Dendritic cell treated with granulocyte-macrophage colony-stimulating factor and Interleukin-4, amounts not matched to agents 40 ng/mL and 50 ng/mL, for 4 days (primary cell): ENCODE data around the gene MAP3K5.

ENCODE experiments used
- H3K27ac Mint-ChIP-seq: one replicate; pipeline ENCODE4 v1.8.0; 2022; ENCODE audit warnings: mild to moderate bottlenecking, mixed read lengths
- H3K27me3 Mint-ChIP-seq: one replicate; pipeline ENCODE4 v1.8.0; 2022; ENCODE audit warnings: mild to moderate bottlenecking, mixed read lengths
- H3K36me3 Mint-ChIP-seq: one replicate; pipeline ENCODE4 v1.8.0; 2022; ENCODE audit warnings: low read depth, mixed read lengths
- H3K4me1 Mint-ChIP-seq: one replicate; pipeline ENCODE4 v1.8.0; 2022; ENCODE audit warnings: low read depth, mixed read lengths
- H3K4me3 Mint-ChIP-seq: one replicate; pipeline ENCODE4 v1.8.0; 2022; ENCODE audit warnings: mild to moderate bottlenecking, moderate library complexity, mixed read lengths
- H3K9me3 Mint-ChIP-seq: one replicate; pipeline ENCODE4 v1.8.0; 2022; ENCODE audit warnings: mixed read lengths
- intact Hi-C: fragments of 100-400 bp; cut with micrococcal nuclease; formaldehyde crosslinking; loops from one replicate; pipeline ENCODE4 v1.15.0; 2022

MAP3K5 gene

GRCh38 chr6:136553166-136553787 is 239.0 kb downstream of the MAP3K5 start:
- peaks cover 28% of the 10 kb centered on the region for H3K36me3 Mint-ChIP-seq
- no peaks in the 10 kb centered on the region for H3K9me3 Mint-ChIP-seq
- no peak overlapping the region for H3K27ac Mint-ChIP-seq
- H3K4me1 Mint-ChIP-seq, result peaks cover 13% of the 10 kb centered on the region
- no peak overlapping the region for H3K4me3 Mint-ChIP-seq
- peaks cover 36% of the 10 kb centered on the region for H3K27me3 Mint-ChIP-seq
- intact Hi-C loops, result loop anchor here (5.0 kb wide), 1 partner anchor 301 kb away; the partner anchor contains the start of gene MTFR2

- H3K36me3 Mint-ChIP-seq, result peaks cover 17% of the 10 kb centered on the region
- H3K27ac Mint-ChIP-seq, result no peak overlapping the region
- intact Hi-C loops, result loop anchor here (5.0 kb wide), 1 partner anchor 300 kb away; the partner anchor contains the start of gene MTFR2
- no peak overlapping the region for H3K4me3 Mint-ChIP-seq
- no peaks in the 10 kb centered on the region for H3K9me3 Mint-ChIP-seq
- peaks cover 13% of the 10 kb centered on the region for H3K4me1 Mint-ChIP-seq
- peaks cover 37% of the 10 kb centered on the region for H3K27me3 Mint-ChIP-seq
Measured at GRCh38 chr6:136552054-136552453, 240.2 kb downstream of the MAP3K5 start.

- peaks cover 37% of the 10 kb centered on the region for H3K27me3 Mint-ChIP-seq
- H3K27ac Mint-ChIP-seq, result no peak overlapping the region
- H3K9me3 Mint-ChIP-seq, result no peaks in the 10 kb centered on the region
- H3K36me3 Mint-ChIP-seq, result peaks cover 8% of the 10 kb centered on the region
- intact Hi-C loops, result loop anchor here (5.0 kb wide), 1 partner anchor 299 kb away; the partner anchor contains the start of gene MTFR2
- no peak overlapping the region for H3K4me3 Mint-ChIP-seq
- H3K4me1 Mint-ChIP-seq, result peaks cover 13% of the 10 kb centered on the region
Measured at GRCh38 chr6:136551103-136551502, 241.2 kb downstream of the MAP3K5 start.

- intact Hi-C loops, result loop anchor here (5.0 kb wide), 1 partner anchor 298 kb away; the partner anchor contains the start of gene MTFR2
- Mint-ChIP-seq H3K4me1 (peaks cover 13% of the 10 kb centered on the region), H3K9me3 (no peaks in the 10 kb centered on the region), H3K27me3 (peaks cover 37% of the 10 kb centered on the region), H3K36me3 (peaks cover 7% of the 10 kb centered on the region), H3K4me3 (peak within 1 kb of the TSS; percentile 75), H3K27ac (peak within 1 kb of the TSS; percentile 44)
Measured at GRCh38 chr6:136550330-136551071, 241.8 kb downstream of the MAP3K5 start, which contains the start of gene MAP7. TSS of gene MAP7 (minus strand) at chr6:136550422. CDS start at chr6:136550408, 14 bp downstream.

- Mint-ChIP-seq H3K4me3 (peak overlapping the region; percentile 75), H3K9me3 (no peaks in the 10 kb centered on the region), H3K36me3 (peaks cover 4% of the 10 kb centered on the region), H3K4me1 (peaks cover 13% of the 10 kb centered on the region), H3K27ac (peak overlapping the region; percentile 44), H3K27me3 (peaks cover 37% of the 10 kb centered on the region)
- intact Hi-C loops, result loop anchor here (5.0 kb wide), 1 partner anchor 298 kb away; the partner anchor contains the start of gene MTFR2
Measured at GRCh38 chr6:136550045-136550329, 242.3 kb downstream of the MAP3K5 start.

- no peaks in the 10 kb centered on the region for H3K9me3 Mint-ChIP-seq
- H3K27ac Mint-ChIP-seq, result peak overlapping the region; percentile 44
- no peaks in the 10 kb centered on the region for H3K36me3 Mint-ChIP-seq
- H3K27me3 Mint-ChIP-seq, result peaks cover 40% of the 10 kb centered on the region
- peaks cover 13% of the 10 kb centered on the region for H3K4me1 Mint-ChIP-seq
- peak overlapping the region; percentile 65 for H3K4me3 Mint-ChIP-seq
- intact Hi-C loops, result loop anchor here (5.0 to 10.0 kb wide), 2 partner anchors 185 to 297 kb away; partner anchors contain the start of gene MTFR2
Measured at GRCh38 chr6:136549300-136550044, 242.8 kb downstream of the MAP3K5 start.

- H3K27ac Mint-ChIP-seq, result no peak overlapping the region
- H3K36me3 Mint-ChIP-seq, result no peaks in the 10 kb centered on the region
- intact Hi-C loops, result loop anchor here (10.0 kb wide), 1 partner anchor 184 kb away; no protein-coding TSS in a partner anchor
- peak overlapping the region; percentile 65 for H3K4me3 Mint-ChIP-seq
- H3K27me3 Mint-ChIP-seq, result peaks cover 42% of the 10 kb centered on the region
- H3K9me3 Mint-ChIP-seq, result no peaks in the 10 kb centered on the region
- peaks cover 13% of the 10 kb centered on the region for H3K4me1 Mint-ChIP-seq
Measured at GRCh38 chr6:136548582-136549299, 243.5 kb downstream of the MAP3K5 start.

GRCh38 chr6:136547871-136548270 is 244.4 kb downstream of the MAP3K5 start:
- no peak overlapping the region for H3K27ac Mint-ChIP-seq
- intact Hi-C loops, result loop anchor here (10.0 kb wide), 1 partner anchor 183 kb away; no protein-coding TSS in a partner anchor

GRCh38 chr6:136547336-136547735 is 244.9 kb downstream of the MAP3K5 start:
- Mint-ChIP-seq H3K4me3 (no peak overlapping the region), H3K4me1 (peaks cover 13% of the 10 kb centered on the region), H3K36me3 (no peaks in the 10 kb centered on the region), H3K9me3 (no peaks in the 10 kb centered on the region), H3K27ac (no peak overlapping the region), H3K27me3 (peaks cover 35% of the 10 kb centered on the region)
- intact Hi-C loops, result loop anchor here (10.0 kb wide), 1 partner anchor 183 kb away; no protein-coding TSS in a partner anchor

More at GRCh38 chr6:136547871-136548270, 244.4 kb downstream of the MAP3K5 start:
- no peak overlapping the region for H3K4me3 Mint-ChIP-seq
- no peaks in the 10 kb centered on the region for H3K9me3 Mint-ChIP-seq
- H3K36me3 Mint-ChIP-seq, result no peaks in the 10 kb centered on the region
- H3K27me3 Mint-ChIP-seq, result peaks cover 40% of the 10 kb centered on the region
- peaks cover 13% of the 10 kb centered on the region for H3K4me1 Mint-ChIP-seq

- intact Hi-C loops, result loop anchor here (10.0 kb wide), 1 partner anchor 182 kb away; no protein-coding TSS in a partner anchor
- Mint-ChIP-seq H3K27me3 (peaks cover 28% of the 10 kb centered on the region), H3K4me1 (peaks cover 13% of the 10 kb centered on the region), H3K9me3 (no peaks in the 10 kb centered on the region), H3K4me3 (no peak overlapping the region), H3K36me3 (no peaks in the 10 kb centered on the region), H3K27ac (no peak overlapping the region)
Measured at GRCh38 chr6:136546331-136546730, 245.9 kb downstream of the MAP3K5 start.

- intact Hi-C loops, result loop anchor here (10.0 kb wide), 1 partner anchor 180 kb away; no protein-coding TSS in a partner anchor
- peaks cover 15% of the 10 kb centered on the region for H3K27me3 Mint-ChIP-seq
- H3K27ac Mint-ChIP-seq, result no peak overlapping the region
- H3K4me3 Mint-ChIP-seq, result no peak overlapping the region
- H3K9me3 Mint-ChIP-seq, result no peaks in the 10 kb centered on the region
- no peaks in the 10 kb centered on the region for H3K36me3 Mint-ChIP-seq
- peaks cover 4% of the 10 kb centered on the region for H3K4me1 Mint-ChIP-seq
Measured at GRCh38 chr6:136544326-136544725, 248.0 kb downstream of the MAP3K5 start.

GRCh38 chr6:136541395-136541794 is 250.9 kb downstream of the MAP3K5 start:
- intact Hi-C loops, result loop anchor here (10.0 kb wide), 1 partner anchor 177 kb away; no protein-coding TSS in a partner anchor
- no peaks in the 10 kb centered on the region for H3K36me3 Mint-ChIP-seq
- no peak overlapping the region for H3K4me3 Mint-ChIP-seq
- H3K4me1 Mint-ChIP-seq, result no peaks in the 10 kb centered on the region
- peaks cover 5% of the 10 kb centered on the region for H3K27me3 Mint-ChIP-seq
- no peaks in the 10 kb centered on the region for H3K9me3 Mint-ChIP-seq
- H3K27ac Mint-ChIP-seq, result no peak overlapping the region
